T-cell (primary cell): Measurements from ENCODE around the gene COQ3. TPM values are rescaled to one million over a fixed set of nuclear protein-coding genes. Genes with fewer than 3 reads are reported as not detected.

Experiments used
- ATAC-seq, 4 experiments: fragments of 200-7000 bp in 3 of 4; fragments of 150-1000 bp in 1 of 4; cut with Tn5 transposase; replicated peaks in 1 of 4; 1 replicate in 3 of 4; 2 replicates in 1 of 4; pipeline ENCODE4 v1.10.0; 2021; ENCODE audit warnings: moderate library complexity in 3 of 4, mild to moderate bottlenecking in 2 of 4, moderate number of reproducible peaks in 1 of 4
- CTCF ChIA-PET, 2 donors: fragments of 300-600 bp; sonication (Branson Sonifier 250); formaldehyde crosslinking; loops; one replicate each; lab custom pipeline; 2022; ENCODE audit warnings: antibody characterized with exemption in 2 of 2; lab: Charles Lee
- POLR2A ChIA-PET, 2 donors: fragments of 300-600 bp; sonication (Branson Sonifier 250); formaldehyde crosslinking; loops; one replicate each; lab custom pipeline; 2022; ENCODE audit warnings: antibody characterized with exemption in 2 of 2; lab: Charles Lee
- DNase-seq, 35 experiments: peaks; one replicate each; pipeline versions ENCODE4 v3.0.0 to v3.0.0-alpha.2; 2013 to 2023
- H3K27ac ChIP-seq: one replicate; pipeline ENCODE4 v1.5.1; 2013; ENCODE audit warnings: low read length
- H3K27me3 ChIP-seq, 2 experiments: replicated peaks in 1 of 2; 1 replicate in 1 of 2; 2 replicates in 1 of 2; pipeline versions ENCODE4 v1.6.1 to v1.7.0; 2013; ENCODE audit warnings: low read length in 1 of 2, mixed read lengths in 1 of 2; ENCODE audit not compliant: control insufficient read depth in 2 of 2, insufficient read depth in 2 of 2; ENCODE audit errors: extremely low read depth in 1 of 2
- H3K36me3 ChIP-seq, 2 donors: 1 replicate in 1 of 2; 2 replicates in 1 of 2; pipeline versions ENCODE4 v1.6.1 to v1.7.0; 2013; ENCODE audit warnings: low read length in 1 of 2; ENCODE audit not compliant: control insufficient read depth in 2 of 2, insufficient read depth in 1 of 2; ENCODE audit errors: extremely low read depth in 1 of 2
- H3K4me1 ChIP-seq, 2 experiments: 1 replicate in 1 of 2; 2 replicates in 1 of 2; pipeline versions ENCODE4 v1.6.1 to v1.7.0; 2013; ENCODE audit warnings: low read length in 2 of 2, mixed read lengths in 1 of 2; ENCODE audit not compliant: insufficient read depth in 2 of 2, control insufficient read depth in 1 of 2; ENCODE audit errors: extremely low read depth in 1 of 2
- H3K4me3 ChIP-seq, 2 donors: 1 replicate in 1 of 2; 2 replicates in 1 of 2; pipeline versions ENCODE4 v1.5.1 to v1.7.0; 2013; ENCODE audit warnings: mild to moderate bottlenecking in 2 of 2, low read length in 1 of 2, moderate library complexity in 1 of 2; ENCODE audit not compliant: control insufficient read depth in 1 of 2; ENCODE audit errors: extremely low read depth in 1 of 2
- H3K9me3 ChIP-seq: 2 replicates; pipeline ENCODE4 v1.7.0; 2013
- H3K27ac Mint-ChIP-seq, 2 donors: one replicate each; pipeline ENCODE4 v1.8.0; 2020 to 2021; ENCODE audit warnings: mild to moderate bottlenecking in 2 of 2, mixed read lengths in 2 of 2
- H3K27me3 Mint-ChIP-seq, 2 donors: one replicate each; pipeline ENCODE4 v1.8.0; 2021 to 2022; ENCODE audit warnings: mixed read lengths in 2 of 2
- H3K36me3 Mint-ChIP-seq: one replicate; pipeline ENCODE4 v1.8.0; 2021; ENCODE audit warnings: mixed read lengths
- H3K4me1 Mint-ChIP-seq, 3 donors: one replicate each; pipeline ENCODE4 v1.8.0; 2020 to 2022; ENCODE audit warnings: mixed read lengths in 3 of 3, mild to moderate bottlenecking in 1 of 3
- H3K4me3 Mint-ChIP-seq, 3 donors: one replicate each; pipeline ENCODE4 v1.8.0; 2020 to 2022; ENCODE audit warnings: mild to moderate bottlenecking in 3 of 3, mixed read lengths in 3 of 3, moderate library complexity in 3 of 3
- H3K9me3 Mint-ChIP-seq, 3 donors: one replicate each; pipeline ENCODE4 v1.8.0; 2020 to 2022; ENCODE audit warnings: mixed read lengths in 3 of 3
- WGBS: methylation state at CpG from one replicate; pipeline ENCODE4 v1.1.5; 2013; ENCODE audit warnings: missing lambda C conversion rate; ENCODE audit not compliant: insufficient coverage; 5-methylcytosine and 5-hydroxymethylcytosine counted together
- total RNA-seq, 35 experiments: library from RNA in 6 of 35; stranded (reverse) in 6 of 35; fragments of 120-200 nt in 1 of 35; gene quantifications; one replicate each; pipeline versions ENCODE4 v1.2.1 to v1.2.4 and lab custom pipeline; 2013 to 2026

COQ3 gene, protein sequence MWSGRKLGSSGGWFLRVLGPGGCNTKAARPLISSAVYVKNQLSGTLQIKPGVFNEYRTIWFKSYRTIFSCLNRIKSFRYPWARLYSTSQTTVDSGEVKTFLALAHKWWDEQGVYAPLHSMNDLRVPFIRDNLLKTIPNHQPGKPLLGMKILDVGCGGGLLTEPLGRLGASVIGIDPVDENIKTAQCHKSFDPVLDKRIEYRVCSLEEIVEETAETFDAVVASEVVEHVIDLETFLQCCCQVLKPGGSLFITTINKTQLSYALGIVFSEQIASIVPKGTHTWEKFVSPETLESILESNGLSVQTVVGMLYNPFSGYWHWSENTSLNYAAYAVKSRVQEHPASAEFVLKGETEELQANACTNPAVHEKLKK
- total RNA-seq (1 to 10 TPM; 2.0 to 5.0 (median 2.9) TPM), total RNA-seq (lab: John Stamatoyannopoulos, UW) (2.1 to 26.5 (median 3.9) reads per million in 29 experiments)
- 5.7 TPM for total RNA-seq (2013)

DNA sequence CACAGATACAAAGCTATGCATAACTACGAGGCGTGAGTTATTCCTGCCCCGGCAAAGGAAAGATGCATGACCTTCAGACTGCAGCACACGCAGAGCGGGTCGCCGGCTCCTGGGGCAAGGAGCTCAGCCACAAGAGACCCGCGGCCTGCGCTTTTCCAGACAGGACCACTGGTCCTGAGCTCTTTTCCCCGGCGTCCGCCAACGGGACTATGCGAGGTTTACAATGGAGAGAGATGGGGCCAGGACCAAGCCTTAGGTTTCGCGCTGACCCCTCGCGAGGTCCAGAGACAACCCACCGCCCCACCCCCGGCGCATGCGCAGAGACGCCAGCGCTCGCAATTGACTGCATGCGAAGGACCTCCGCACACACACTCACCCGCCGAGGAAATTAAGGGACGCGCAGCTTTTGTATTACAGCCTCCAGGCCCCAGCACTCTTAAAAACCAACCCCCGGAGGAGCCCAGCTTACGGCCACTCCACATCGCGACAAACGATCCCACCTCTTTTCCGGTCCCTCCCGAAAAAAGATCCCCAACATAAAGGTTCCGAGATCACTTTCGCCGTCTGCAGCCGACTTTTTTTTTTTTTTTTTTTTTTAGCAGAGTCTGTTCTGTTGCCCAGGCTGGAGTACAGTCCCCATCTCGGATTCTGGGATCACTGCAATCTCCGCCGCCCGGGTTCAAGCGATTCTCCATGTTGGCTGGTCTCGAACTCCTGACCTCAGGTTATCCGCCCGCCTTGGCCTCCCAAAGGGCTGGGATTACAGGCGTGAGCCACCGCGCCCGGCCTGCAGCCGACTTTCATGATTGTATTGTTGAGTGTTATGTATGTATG lies at the start of gene COQ3:
Gene COQ3, minus strand, starts transcription at position 498 of the 834 bp plus-strand sequence. Its CDS starts 16 bp downstream, at position 482.
- H3K9me3 ChIP-seq: no peaks in the 10 kb centered on the region
- peaks cover 2 to 4% of the 10 kb centered on the region in 2 experiments for H3K4me1 ChIP-seq
- 0% methylated on average over 35 of the region's 56 CpGs for WGBS
- ChIA-PET POLR2A (interaction anchor here (0.6 to 1.8 kb wide), 7 partner anchors 16 to 226 kb away, joined by 4 to 10 read pairs (median 6); partner anchors contain the start of gene PNISR (in 1 of the 2)), CTCF (interaction anchor here (0.9 to 1.2 kb wide), 4 partner anchors 9 to 32 kb away, joined by 3 to 5 read pairs (median 4); no protein-coding TSS in a partner anchor)
- DNase-seq: peak; percentile 6 to 70 (median 48)
- peaks cover 3% of the 10 kb centered on the region in 2 donors for H3K36me3 ChIP-seq
- peak within 1 kb of the TSS; percentile 26 for H3K27ac ChIP-seq
- H3K27me3 ChIP-seq: no peaks in the 10 kb centered on the region
- H3K27me3 Mint-ChIP-seq: no peaks in the 10 kb centered on the region
- H3K9me3 Mint-ChIP-seq: no peaks in the 10 kb centered on the region
- H3K4me3 Mint-ChIP-seq: peak within 1 kb of the TSS; percentile 93 to 96 (median 94)
- peak within 1 kb of the TSS; percentile 80 to 94 for H3K27ac Mint-ChIP-seq
- H3K4me1 Mint-ChIP-seq: peaks cover 19 to 27% (median 21%) of the 10 kb centered on the region in 3 donors
- H3K36me3 Mint-ChIP-seq: no peaks in the 10 kb centered on the region
- H3K4me3 ChIP-seq: peak within 1 kb of the TSS; percentile 60 to 98
- ATAC-seq: peak; percentile 68 to 74 (median 72)

DNA sequence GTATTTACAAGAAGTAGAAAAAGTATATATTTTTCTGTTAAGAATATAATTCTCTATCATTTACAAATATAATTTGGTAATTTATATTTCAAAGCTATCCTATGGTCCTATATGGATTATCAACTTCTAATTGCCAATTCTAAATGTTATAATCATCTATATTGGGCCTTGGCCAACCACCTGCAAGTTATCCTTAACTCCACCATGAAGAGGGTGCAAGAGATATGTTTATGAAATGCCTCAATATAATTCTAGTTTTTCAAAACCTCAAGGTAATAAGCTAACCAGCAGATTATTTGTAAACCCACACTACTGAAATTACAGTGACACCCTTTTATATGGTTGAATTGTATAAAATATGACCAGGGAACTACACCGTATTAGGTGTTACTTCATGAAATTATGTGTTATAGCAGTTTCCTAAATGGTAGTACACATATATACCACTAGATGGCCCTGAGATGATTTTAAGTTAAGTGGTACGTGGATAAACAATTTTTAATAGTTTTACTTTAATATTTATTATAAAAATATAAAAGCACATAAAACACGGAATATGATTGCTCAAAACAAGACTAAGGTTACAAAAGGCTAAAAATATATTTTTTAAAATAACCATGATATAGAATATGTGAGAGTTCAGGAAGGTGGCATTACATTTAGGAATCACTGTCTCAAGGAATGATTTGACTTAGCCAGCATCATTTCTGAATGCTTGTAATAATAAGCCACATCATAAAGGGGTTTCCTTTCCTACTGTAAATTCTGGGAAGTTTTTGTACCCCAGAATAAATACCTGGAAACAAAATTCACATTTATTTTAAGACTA lies 40.9 kb upstream of the COQ3 start:
- no CpG with 5 or more reads among the region's 3 CpGs for WGBS
- H3K27ac Mint-ChIP-seq: no peak overlapping the region
- Histone ChIP-seq H3K36me3 (peaks cover 0 to 13% of the 10 kb centered on the region in 2 donors), H3K9me3 (no peaks in the 10 kb centered on the region), H3K27ac (no peak overlapping the region), H3K4me1 (no peaks in the 10 kb centered on the region), H3K27me3 (no peaks in the 10 kb centered on the region), H3K4me3 (no peak overlapping the region)
- DNase-seq: peak in 1 of 35 experiments; percentile 55
- H3K4me1 Mint-ChIP-seq: peaks cover 0 to 3% (median 2%) of the 10 kb centered on the region in 3 donors
- POLR2A ChIA-PET: interaction anchor here in 1 of 2 donors (1.5 kb wide), 1 partner anchor 10 kb away, joined by 4 read pairs; no protein-coding TSS in a partner anchor
- H3K4me3 Mint-ChIP-seq: no peak overlapping the region
- H3K27me3 Mint-ChIP-seq: no peaks in the 10 kb centered on the region
- peaks cover 5% of the 10 kb centered on the region for H3K36me3 Mint-ChIP-seq
- CTCF ChIA-PET: interaction anchor here in 1 of 2 donors (0.6 to 1.4 kb wide), 3 partner anchors 10 to 312 kb away, joined by 3 to 14 read pairs (median 4); partner anchors contain the start of gene PNISR
- H3K9me3 Mint-ChIP-seq: no peaks in the 10 kb centered on the region
- peak in 2 of 4 experiments; percentile 67 to 73 for ATAC-seq

DNA sequence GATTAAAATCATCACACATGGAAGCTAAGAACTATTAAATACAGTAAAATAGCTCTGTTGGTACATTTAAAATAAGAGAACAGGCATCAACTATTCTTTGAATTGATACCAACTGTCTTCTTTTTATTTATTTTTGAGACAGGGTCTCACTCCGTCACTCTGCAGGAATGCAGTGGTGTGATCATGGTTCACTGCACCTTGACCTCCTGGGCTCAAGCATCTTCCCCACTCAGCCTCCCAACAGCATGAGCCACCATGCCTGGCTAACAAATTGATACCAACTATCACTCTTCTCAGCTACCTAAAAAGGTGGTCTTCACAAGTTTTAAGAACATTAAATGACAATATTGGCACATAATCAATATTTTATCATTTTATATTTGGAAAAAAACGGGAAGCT lies 38.9 kb upstream of the COQ3 start:
- Histone ChIP-seq H3K9me3 (no peaks in the 10 kb centered on the region), H3K36me3 (peaks cover 0 to 13% of the 10 kb centered on the region in 2 donors), H3K4me1 (no peaks in the 10 kb centered on the region), H3K4me3 (no peak overlapping the region), H3K27ac (no peak overlapping the region), H3K27me3 (no peaks in the 10 kb centered on the region)
- no peak overlapping the region for H3K4me3 Mint-ChIP-seq
- ChIA-PET CTCF (interaction anchor here (0.7 to 1.5 kb wide), 5 partner anchors 8 to 79 kb away, joined by 3 read pairs; no protein-coding TSS in a partner anchor), POLR2A (interaction anchor here (0.6 to 1.1 kb wide), 4 partner anchors 9 to 1176 kb away, joined by 3 to 6 read pairs (median 4); partner anchors contain the start of gene COQ3 (in 1 of the 2))
- ATAC-seq (no peak), DNase-seq (no peak)
- H3K4me1 Mint-ChIP-seq: peaks cover 2 to 12% (median 8%) of the 10 kb centered on the region in 3 donors
- no peaks in the 10 kb centered on the region for H3K27me3 Mint-ChIP-seq
- H3K9me3 Mint-ChIP-seq: no peaks in the 10 kb centered on the region
- no CpG with 5 or more reads among the region's 2 CpGs for WGBS
- no peak overlapping the region for H3K27ac Mint-ChIP-seq
- H3K36me3 Mint-ChIP-seq: no peaks in the 10 kb centered on the region

DNA sequence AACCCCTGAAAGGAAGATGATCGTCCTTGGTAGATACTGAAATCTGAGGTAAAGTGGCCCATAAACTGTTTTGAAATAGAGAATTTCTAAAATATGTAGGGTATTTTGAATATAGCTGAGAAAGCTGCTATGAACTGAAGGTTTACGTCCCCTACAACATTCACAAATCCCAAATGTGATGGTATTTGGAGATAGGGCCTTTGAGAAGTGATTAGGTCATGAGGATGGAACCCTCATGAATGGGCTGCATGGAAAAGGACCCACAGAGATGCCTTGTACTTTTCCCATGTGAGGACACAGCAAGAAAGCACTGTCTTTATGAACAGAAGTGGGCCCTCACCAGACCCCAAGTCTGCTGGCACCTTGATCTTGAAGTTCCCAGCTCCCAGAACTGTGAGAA lies 37.9 kb upstream of the COQ3 start:
- no peaks in the 10 kb centered on the region for H3K9me3 Mint-ChIP-seq
- no CpG with 5 or more reads among the region's 2 CpGs for WGBS
- POLR2A ChIA-PET: no interaction called here

DNA sequence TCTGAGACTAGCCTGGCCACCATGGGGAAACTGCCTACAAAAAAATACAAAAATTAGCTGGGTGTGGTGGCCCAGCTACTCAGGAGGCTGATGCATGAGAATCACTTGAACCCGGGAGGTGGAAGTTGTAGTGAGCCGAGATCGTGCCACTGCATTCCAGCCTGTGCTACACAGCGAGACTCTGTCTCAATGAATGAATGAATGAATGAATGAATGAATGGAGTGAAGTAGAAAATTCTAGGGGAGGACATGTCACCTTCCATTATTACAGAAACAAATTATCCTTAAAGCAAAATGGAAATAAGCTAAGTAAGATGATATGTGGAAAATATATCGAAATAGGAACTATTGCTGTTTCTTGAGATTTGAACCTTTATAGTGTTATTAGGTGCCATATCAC lies 34.0 kb upstream of the COQ3 start:
- H3K27ac ChIP-seq: no peak overlapping the region
- H3K4me3 ChIP-seq: no peak overlapping the region
- Mint-ChIP-seq H3K27me3 (no peaks in the 10 kb centered on the region), H3K4me3 (no peak overlapping the region), H3K4me1 (peaks cover 39 to 46% (median 42%) of the 10 kb centered on the region in 3 donors), H3K9me3 (no peaks in the 10 kb centered on the region), H3K27ac (no peak overlapping the region), H3K36me3 (peaks cover 1% of the 10 kb centered on the region)
- CTCF ChIA-PET: interaction anchor here in 1 of 2 donors (0.6 kb wide), 1 partner anchor 55 kb away, joined by 4 read pairs; no protein-coding TSS in a partner anchor
- POLR2A ChIA-PET: interaction anchor here in 1 of 2 donors (1.0 kb wide), 1 partner anchor 86 kb away, joined by 4 read pairs; no protein-coding TSS in a partner anchor
- peaks cover 0 to 13% of the 10 kb centered on the region in 2 donors for H3K36me3 ChIP-seq
- no peaks in the 10 kb centered on the region for H3K27me3 ChIP-seq
- ATAC-seq (no peak), DNase-seq (no peak)
- no peaks in the 10 kb centered on the region for H3K9me3 ChIP-seq
- no CpG with 5 or more reads among the region's 5 CpGs for WGBS
- H3K4me1 ChIP-seq: peaks cover 19 to 30% of the 10 kb centered on the region in 2 experiments

More for the DNA sequence above, 37.9 kb upstream of the COQ3 start:
- Histone ChIP-seq H3K9me3 (no peaks in the 10 kb centered on the region), H3K4me3 (no peak overlapping the region), H3K4me1 (peaks cover 1 to 7% of the 10 kb centered on the region in 2 experiments), H3K27ac (no peak overlapping the region), H3K27me3 (no peaks in the 10 kb centered on the region), H3K36me3 (peaks cover 0 to 13% of the 10 kb centered on the region in 2 donors)
- ATAC-seq (no peak), DNase-seq (no peak)
- CTCF ChIA-PET: no interaction called here
- Mint-ChIP-seq H3K36me3 (no peaks in the 10 kb centered on the region), H3K4me3 (no peak overlapping the region), H3K4me1 (peaks cover 12 to 21% (median 17%) of the 10 kb centered on the region in 3 donors), H3K27ac (no peak overlapping the region), H3K27me3 (no peaks in the 10 kb centered on the region)
